GM20431 (cell line): ENCODE data around the gene KLRF1.

Experiments
- in situ Hi-C: fragments of 300-500 bp; cut with MseI, MboI; formaldehyde crosslinking; loops from one replicate; pipeline ENCODE4 v1.15.0; 2020; ENCODE audit warnings: low sequenced_read_pairs; ENCODE audit not compliant: unreplicated experiment

KLRF1 gene

GRCh38 chr12:9827209-9827888 is at the start of gene KLRF1:
Gene KLRF1, plus strand, starts transcription at chr12:9827481. Its CDS starts 64 bp downstream, at chr12:9827545.
- in situ Hi-C loops: no loop called here

DNA sequence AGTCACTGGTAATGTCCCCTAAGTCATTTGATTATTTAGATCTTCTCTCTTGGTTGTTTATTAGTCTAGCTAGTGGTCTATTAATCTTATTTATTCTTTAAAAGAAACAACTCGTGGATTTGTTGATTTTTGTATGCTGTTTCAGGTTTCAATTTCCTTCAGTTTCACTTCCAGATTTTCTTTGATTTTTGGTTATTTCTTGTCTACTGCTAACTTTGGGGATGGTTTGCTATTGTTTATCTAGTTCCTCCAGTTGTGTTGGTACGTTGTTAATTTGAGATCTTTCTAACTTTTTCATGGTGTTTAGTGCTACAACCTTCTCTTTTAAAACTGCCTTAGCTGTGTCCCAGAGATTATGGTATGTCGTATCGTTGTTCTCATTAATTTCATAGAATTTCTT is 48.1 kb upstream of the KLRF1 start:
- in situ Hi-C loops: no loop called here

- in situ Hi-C loops: no loop called here
Observed at GRCh38 chr12:9781360-9781759, 45.9 kb upstream of the KLRF1 start.

DNA sequence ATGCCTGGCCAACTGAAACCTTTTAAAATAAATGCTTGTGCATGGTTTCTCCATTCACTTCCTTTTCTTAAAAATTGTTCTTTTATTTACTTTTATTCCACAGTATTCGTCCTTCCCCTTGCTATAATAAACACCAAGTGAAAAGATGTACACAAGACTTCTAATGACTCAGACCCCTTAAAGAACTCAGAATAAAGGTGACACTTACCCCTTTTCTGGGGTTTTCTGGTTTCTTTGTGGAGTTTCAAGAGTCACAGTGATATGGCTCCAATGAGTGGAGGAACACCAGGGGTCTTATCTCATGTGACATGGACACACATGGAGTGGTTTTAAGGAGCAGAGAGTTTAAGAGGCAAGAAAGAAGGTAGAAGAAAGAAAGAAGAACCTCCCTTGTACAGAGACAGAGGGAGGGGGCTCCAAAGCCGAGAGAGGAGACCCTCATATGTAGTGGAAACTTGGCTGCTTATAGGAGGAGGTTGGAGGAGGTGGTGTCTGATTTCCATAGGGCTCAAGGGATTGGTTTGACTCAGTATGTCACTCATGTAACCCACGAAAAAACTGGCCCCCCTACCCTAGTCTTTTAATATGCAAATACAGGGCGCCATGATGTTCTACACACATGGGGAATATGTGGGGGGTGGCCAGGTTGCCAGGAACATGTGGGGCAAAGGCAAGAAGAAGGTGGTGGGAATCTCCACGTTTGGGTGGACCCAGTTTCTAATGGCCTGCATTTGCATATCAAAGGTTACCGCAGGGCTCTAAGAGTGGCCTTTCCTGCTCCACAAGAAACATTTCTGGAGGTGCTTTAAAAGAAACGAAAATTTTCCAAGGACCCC is 44.5 kb upstream of the KLRF1 start:
- in situ Hi-C loops: no loop called here

DNA sequence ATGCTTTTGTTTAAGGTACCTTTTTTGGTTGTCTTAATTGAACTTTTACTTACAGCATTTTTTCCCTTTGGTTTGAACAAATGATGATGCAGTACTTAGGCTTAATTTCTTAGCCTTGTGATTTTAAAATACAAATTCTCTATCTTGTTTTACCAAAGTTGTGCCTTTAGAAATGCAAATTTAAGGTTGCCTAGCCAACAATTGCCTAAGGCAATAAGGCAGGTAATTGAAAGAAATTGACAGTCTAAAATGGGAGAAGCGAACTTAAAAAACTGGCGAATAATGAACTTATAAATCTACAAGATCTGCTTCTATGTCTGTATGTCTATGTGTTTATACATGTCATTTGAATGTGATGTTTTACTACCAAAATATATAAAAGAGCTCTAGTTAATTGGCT is 43.0 kb upstream of the KLRF1 start:
- in situ Hi-C loops: no loop called here

DNA sequence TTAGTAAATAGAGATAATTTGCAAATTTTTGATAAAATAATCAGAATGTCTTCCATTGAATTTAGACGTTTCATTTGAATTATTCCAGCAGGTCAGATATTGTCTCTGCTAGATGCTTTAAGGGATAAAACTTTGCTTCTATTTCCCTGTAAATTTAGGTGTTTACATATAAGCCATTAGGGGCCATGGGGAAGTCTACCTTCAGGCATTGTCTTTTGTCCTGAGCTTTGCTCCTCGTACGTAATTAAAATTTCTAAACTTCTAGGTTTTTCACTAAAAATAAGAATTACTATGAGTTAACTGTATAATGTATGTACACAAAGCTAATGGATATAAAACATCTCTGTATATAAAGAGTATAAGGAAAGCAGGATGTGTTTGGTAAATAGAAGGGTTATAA is 42.5 kb upstream of the KLRF1 start:
- in situ Hi-C loops: no loop called here

DNA sequence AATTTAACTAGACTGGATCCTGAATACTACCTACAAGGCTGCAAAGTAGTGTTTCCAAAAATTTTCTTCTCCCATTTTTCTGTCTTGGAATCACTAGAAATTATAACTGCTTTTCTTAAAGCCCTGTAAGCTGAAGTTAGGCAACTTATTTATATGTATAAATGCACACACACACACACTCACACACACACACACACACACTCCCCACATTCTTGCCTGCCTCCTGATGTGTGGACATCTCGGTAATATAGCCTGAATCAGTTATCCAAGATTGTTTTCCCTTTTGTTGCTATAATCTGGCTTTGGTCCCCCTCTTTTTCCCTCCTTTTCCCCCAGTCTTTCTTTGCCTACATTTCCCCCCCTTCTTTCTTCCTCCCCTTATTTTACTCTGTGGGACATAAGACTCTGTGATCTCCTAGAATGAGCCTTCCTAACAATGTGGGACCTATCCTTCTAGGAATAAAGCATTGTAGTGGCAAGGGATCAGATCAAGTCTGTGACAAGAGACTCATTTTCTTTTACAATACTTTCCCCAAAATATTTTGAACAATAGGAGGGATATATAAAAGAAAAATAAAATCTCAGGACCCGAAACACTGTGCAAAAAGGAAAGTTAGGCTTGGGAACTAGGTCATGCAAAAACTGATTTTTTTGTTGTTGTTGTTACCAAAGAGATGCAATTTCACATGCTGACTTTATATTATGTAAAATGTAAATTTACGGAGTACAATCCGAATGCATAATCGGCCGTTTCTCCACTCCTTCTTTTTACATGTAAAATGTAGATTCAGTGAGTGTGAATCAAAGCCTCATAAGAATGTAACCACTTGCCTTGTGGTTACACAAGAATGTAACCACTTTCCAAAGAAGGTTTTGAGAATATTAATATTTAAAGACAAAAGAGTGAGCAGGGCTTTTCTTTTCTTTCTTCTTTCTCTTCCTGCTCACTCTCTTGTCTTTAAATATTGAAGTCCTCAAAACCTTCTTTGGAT is 40.3 kb upstream of the KLRF1 start:
- in situ Hi-C loops: no loop called here

- in situ Hi-C loops: no loop called here
Observed at GRCh38 chr12:9792185-9792900, 34.9 kb upstream of the KLRF1 start.

DNA sequence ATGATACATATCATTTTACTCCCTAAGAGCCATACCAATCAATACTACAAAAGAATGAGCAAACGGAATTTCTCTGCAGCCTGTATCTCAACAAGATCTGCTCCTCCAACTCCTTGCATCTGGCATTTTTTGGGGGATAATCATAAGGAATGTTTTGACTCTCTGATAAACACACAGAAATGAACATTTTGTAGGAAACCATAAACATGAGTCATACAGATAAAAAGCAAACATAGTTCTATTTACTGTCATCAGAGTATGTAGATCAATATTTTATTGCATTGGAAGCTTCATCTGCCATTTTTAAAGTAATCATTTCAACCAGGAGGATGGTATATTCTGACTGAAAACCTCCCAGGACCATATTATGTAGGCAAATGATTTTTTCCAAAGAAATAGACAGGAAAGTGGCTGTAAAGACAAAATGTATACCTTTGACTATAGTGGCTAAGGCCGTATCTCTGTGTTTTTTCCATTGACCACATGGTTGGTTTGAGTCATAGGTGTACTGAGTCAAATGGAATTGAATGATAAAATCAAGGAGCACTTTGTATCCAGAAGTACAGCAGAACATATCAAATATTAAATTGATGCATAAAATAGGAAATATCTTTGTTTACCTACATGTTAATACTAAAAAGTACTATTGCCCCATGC is 34.2 kb upstream of the KLRF1 start:
- in situ Hi-C loops: no loop called here

GRCh38 chr12:9793779-9794395 is 33.4 kb upstream of the KLRF1 start:
- in situ Hi-C loops: no loop called here

- in situ Hi-C loops: no loop called here
Observed at GRCh38 chr12:9794484-9795093, 32.7 kb upstream of the KLRF1 start.

- in situ Hi-C loops: no loop called here
Observed at GRCh38 chr12:9795945-9796344, 31.3 kb upstream of the KLRF1 start.

- in situ Hi-C loops: no loop called here
Observed at GRCh38 chr12:9796346-9796745, 30.9 kb upstream of the KLRF1 start.

DNA sequence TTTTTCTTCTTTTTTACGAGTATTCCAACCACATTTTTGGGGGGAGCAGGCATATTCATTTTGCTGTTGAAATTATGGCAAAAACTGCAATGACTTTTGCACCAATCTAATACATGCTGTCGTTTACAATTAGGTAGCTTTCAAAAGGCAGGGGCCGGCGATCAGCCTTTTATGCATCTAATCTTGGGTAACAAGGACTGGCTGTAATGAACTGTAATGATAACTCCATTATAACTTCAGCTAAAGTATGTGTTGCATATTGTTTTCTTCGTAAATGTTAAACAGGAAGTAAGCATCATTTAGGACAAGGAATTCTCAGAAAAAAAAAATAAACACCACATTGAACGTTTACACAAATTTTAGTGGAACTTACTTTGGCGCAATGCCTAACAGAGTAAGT is 30.3 kb upstream of the KLRF1 start:
- in situ Hi-C loops: no loop called here

DNA sequence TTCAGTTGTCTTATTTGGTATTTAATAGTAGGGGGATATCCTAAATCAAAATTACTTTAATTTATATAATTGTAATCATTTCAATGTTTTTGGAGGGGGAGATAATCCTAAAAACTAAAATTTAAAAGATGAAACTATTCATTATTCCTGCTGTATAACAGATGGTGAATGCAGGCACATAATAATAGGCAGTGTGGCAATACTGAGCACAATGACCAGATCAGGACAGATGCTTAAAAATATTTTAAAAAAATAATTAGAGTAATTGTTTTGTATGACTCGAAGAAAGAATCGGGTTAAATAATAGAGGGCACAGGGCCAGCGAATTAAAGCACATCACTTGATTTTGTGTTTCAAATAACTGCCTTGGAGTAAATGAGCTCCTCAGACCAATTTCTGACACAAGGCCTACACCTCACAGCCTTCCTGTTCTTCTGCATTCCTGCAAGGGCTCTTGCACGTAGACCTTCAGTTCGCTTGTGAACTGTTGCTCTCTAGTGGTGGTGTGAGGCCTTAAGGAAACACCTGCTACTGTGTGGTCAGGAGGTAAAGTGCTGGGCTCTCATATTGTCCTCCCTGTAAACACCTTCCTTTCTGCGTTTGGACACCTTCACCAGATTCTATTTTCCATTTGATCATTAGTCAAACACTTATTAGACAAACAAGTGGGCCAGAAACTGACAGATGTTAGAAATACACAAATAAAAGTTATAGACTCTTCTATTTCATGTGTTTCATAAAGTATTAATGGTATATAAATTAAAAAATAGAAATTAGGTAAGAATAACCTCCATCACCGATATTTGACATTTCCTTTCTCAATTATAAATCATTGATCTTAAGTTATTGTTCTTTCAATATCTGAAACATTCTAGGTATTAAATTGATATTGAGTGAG is 29.3 kb upstream of the KLRF1 start:
- in situ Hi-C loops: no loop called here

DNA sequence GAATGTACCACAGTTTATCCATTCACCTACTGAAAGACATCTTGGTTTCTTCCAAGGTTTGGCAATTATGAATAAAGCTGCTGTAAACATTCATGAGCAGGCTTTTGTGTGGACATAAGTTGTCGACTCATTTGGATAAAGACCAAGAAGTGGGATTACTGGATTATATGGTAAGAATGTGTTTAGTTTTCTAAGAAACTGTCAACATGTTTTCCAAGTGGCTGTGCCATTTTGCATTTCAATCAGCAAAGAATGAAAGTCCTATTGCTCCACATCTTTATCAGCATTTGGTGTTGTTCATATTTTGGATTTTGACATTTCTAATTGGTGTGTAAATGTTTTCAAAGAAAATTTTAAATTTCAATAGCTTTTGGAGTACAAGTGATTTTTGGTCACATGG is 27.3 kb upstream of the KLRF1 start:
- in situ Hi-C loops: loop anchor here (25.0 kb wide), 1 partner anchor 337 kb away; the partner anchor contains the start of gene CLEC7A

GRCh38 chr12:9805883-9806282 is 21.4 kb upstream of the KLRF1 start:
- in situ Hi-C loops: loop anchor here (25.0 kb wide), 1 partner anchor 331 kb away; the partner anchor contains the start of gene CLEC7A
